HFFc6 (cell line): ENCODE results near the gene CDH8. TPM values are rescaled to one million over a fixed set of nuclear protein-coding genes. Genes with fewer than 3 reads are reported as not detected.

Experiments used
- DNase-seq: peaks from one replicate; pipeline ENCODE4 v3.0.0-alpha.2; 2018
- H3K27ac Mint-ChIP-seq: 2 replicates; pipeline ENCODE4 v1.8.0; 2020; ENCODE audit warnings: mild to moderate bottlenecking, mixed read lengths
- H3K27me3 Mint-ChIP-seq: 2 replicates; pipeline ENCODE4 v1.8.0; 2021; ENCODE audit warnings: mild to moderate bottlenecking, moderate library complexity, mixed read lengths; ENCODE audit not compliant: insufficient read depth
- H3K36me3 Mint-ChIP-seq: 2 replicates; pipeline ENCODE4 v1.8.0; 2021; ENCODE audit warnings: low read depth, mixed read lengths
- H3K4me1 Mint-ChIP-seq: 2 replicates; pipeline ENCODE4 v1.8.0; 2020; ENCODE audit warnings: low read depth, mixed read lengths
- H3K4me3 Mint-ChIP-seq: 2 replicates; pipeline ENCODE4 v1.8.0; 2020; ENCODE audit warnings: mild to moderate bottlenecking, moderate library complexity, mixed read lengths
- H3K9me3 Mint-ChIP-seq: 2 replicates; pipeline ENCODE4 v1.8.0; 2020; ENCODE audit warnings: mild to moderate bottlenecking, mixed read lengths
- long read RNA-seq: library from polyadenylated mRNA; unstranded; transcript quantifications from one replicate; pipeline ENCODE4 v2.0.0, GENCODE V29; 2019
- total RNA-seq, 6 experiments: library from RNA; stranded (reverse); fragmentation: NEBNext Ultra II Directional; extraction: Animal tissue kit (Norgen Biotek cat#: 25700); gene quantifications; 2 replicates in 1 of 6; 3 replicates in 5 of 6; pipeline ENCODE4 v1.2.3, GENCODE V29; 2021
- TF ChIP-seq, protein P1 (sequence below): fragments of 200-600 bp; sonication (generic); IDR thresholded peaks from 2 replicates; pipeline ENCODE4 v1.5.0; 2021; ENCODE audit warnings: antibody characterized with exemption, mild to moderate bottlenecking

Gene CDH8, protein sequence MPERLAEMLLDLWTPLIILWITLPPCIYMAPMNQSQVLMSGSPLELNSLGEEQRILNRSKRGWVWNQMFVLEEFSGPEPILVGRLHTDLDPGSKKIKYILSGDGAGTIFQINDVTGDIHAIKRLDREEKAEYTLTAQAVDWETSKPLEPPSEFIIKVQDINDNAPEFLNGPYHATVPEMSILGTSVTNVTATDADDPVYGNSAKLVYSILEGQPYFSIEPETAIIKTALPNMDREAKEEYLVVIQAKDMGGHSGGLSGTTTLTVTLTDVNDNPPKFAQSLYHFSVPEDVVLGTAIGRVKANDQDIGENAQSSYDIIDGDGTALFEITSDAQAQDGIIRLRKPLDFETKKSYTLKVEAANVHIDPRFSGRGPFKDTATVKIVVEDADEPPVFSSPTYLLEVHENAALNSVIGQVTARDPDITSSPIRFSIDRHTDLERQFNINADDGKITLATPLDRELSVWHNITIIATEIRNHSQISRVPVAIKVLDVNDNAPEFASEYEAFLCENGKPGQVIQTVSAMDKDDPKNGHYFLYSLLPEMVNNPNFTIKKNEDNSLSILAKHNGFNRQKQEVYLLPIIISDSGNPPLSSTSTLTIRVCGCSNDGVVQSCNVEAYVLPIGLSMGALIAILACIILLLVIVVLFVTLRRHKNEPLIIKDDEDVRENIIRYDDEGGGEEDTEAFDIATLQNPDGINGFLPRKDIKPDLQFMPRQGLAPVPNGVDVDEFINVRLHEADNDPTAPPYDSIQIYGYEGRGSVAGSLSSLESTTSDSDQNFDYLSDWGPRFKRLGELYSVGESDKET
- not detected for total RNA-seq
- long read RNA-seq = 0 reads

DNA sequence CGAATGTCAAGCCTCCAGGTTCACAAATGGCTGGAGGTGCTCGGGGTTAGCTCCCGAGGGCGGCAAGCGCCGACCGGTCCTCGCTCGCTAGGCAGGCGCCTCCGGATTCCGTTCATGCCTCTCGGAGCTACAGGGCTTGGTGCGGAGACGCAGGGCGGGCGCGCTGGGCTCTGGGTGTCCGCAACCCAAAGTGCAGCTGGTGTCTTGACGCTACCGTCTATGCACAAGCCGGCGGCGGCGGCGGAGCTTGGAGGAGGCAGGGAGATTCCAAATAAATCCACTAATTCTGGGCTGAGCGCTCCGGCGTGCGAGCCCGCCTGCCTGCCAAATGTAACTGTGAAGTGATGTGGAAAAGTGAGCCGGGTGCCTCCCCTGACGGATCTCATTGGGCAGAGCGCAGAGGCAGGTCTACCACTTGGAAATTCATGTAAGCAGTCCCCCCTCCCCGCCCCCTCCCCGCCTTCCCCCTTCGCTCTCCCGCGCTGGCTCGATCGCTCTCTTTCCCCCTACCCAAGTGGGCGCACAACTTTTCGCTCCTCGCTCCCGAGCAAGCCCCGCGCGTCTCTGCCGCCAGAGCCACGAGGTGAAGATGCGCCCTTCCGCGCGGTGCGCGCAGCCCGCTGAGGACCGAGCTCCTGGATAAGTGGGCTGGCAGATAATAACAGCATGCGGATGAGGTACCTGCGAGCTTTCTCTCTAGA, at the start of gene CDH8:
CDH8 (minus strand) TSS at position 338 of the 701 bp plus-strand sequence. CDS start 15,035 bp downstream, outside the sequence.
- Mint-ChIP-seq H3K27ac (no peak within 1 kb of the TSS), H3K4me1 (no peaks in the 10 kb centered on the region), H3K4me3 (no peak within 1 kb of the TSS), H3K27me3 (no peaks in the 10 kb centered on the region), H3K36me3 (peaks cover 7% of the 10 kb centered on the region; the same call in 1 of the 2 replicates), H3K9me3 (peaks cover 19% of the 10 kb centered on the region)
- TF ChIP-seq, protein P1, sequence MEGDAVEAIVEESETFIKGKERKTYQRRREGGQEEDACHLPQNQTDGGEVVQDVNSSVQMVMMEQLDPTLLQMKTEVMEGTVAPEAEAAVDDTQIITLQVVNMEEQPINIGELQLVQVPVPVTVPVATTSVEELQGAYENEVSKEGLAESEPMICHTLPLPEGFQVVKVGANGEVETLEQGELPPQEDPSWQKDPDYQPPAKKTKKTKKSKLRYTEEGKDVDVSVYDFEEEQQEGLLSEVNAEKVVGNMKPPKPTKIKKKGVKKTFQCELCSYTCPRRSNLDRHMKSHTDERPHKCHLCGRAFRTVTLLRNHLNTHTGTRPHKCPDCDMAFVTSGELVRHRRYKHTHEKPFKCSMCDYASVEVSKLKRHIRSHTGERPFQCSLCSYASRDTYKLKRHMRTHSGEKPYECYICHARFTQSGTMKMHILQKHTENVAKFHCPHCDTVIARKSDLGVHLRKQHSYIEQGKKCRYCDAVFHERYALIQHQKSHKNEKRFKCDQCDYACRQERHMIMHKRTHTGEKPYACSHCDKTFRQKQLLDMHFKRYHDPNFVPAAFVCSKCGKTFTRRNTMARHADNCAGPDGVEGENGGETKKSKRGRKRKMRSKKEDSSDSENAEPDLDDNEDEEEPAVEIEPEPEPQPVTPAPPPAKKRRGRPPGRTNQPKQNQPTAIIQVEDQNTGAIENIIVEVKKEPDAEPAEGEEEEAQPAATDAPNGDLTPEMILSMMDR = no peak
- DNase-seq = no peak

DNA sequence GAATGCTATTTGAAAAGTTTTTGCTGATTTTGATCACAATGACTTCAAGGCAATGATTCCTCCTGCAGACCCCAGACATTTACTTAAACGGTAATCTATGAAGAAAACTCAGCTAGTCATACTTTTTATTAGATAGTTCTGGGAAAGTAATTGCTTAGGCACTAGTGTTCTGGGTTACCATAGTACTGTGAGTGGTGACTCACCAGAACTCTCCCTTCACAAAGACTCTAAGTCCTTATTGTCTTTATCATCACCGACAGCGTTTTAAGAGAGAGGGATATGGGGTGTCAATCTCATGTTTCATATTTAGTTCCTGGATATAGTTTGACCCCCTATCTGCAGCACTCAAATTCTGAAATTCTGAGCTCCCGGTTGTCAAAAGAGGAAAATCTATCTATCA, 43.0 kb upstream of the CDH8 start:
- no peaks in the 10 kb centered on the region for H3K36me3 Mint-ChIP-seq
- no peaks in the 10 kb centered on the region for H3K4me1 Mint-ChIP-seq
- H3K9me3 Mint-ChIP-seq = peaks cover 50% of the 10 kb centered on the region
- DNase-seq = no peak
- H3K27me3 Mint-ChIP-seq = peaks cover 1% of the 10 kb centered on the region
- H3K4me3 Mint-ChIP-seq = no peak overlapping the region
- TF ChIP-seq, protein P1 = no peak
- H3K27ac Mint-ChIP-seq = no peak overlapping the region

DNA sequence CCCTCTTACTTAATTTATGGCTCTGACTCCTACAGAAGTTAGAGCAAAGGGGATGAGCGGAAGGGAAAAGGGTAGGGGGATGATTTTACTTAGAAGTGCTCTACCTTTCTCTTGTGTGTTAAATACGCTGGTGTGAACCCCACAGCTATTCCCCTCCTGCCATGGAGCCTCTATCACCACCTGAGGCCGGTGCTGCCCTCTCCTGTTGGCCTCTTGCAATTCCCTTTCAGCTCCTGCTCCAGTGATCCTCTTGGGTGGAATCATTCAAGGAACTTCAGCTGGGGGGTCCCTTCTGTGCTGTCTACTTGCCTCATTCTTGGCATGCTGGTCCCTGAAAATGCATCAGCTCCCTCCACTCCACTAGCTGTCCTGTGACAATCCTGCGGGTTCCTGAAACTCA, 41.8 kb upstream of the CDH8 start:
- Mint-ChIP-seq H3K4me3 (no peak overlapping the region), H3K4me1 (no peaks in the 10 kb centered on the region), H3K36me3 (no peaks in the 10 kb centered on the region), H3K9me3 (peaks cover 55% of the 10 kb centered on the region), H3K27me3 (peaks cover 1% of the 10 kb centered on the region), H3K27ac (no peak overlapping the region)
- TF ChIP-seq, protein P1 = no peak
- DNase-seq = no peak

DNA sequence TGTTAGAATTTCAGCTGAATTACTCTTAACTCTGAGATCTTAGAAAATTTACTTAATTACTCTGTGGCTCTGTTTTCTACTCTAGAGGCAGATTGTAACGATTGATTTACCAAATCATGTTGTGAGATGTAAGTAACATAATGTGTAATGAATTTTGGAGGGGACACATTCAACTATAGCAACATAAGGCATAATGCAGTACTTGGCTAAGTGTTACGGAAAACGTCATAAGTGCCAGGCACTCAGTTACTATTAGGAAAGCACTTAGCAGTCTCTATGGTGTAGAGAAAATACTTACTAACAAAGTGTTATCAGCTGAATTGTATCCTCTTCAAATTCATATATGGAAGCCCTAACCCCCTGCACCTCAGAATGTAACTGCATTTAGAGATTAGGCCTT, 40.6 kb upstream of the CDH8 start:
- TF ChIP-seq, protein P1 = no peak
- Mint-ChIP-seq H3K4me3 (no peak overlapping the region), H3K27me3 (peaks cover 3% of the 10 kb centered on the region), H3K4me1 (no peaks in the 10 kb centered on the region), H3K9me3 (peaks cover 57% of the 10 kb centered on the region), H3K36me3 (no peaks in the 10 kb centered on the region), H3K27ac (no peak overlapping the region)
- no peak for DNase-seq

DNA sequence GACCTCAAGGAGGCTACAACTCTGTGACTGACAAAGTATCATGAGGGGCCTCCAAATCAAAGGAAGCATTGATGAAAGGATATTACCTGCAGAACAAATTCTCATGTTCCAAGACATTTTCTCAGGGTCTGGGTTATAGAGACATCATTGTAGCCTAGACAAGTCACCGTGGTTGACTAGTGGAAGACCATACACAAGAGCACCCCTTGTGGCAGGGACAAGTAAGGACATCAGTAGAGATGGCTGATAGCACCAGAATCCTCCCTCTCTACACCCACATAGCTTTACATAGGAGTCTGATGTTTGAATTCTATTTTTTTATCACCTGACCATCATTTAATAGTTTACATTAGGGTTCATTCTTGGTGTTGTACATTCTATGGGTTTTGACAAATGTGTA, 32.5 kb upstream of the CDH8 start:
- no peak overlapping the region for H3K27ac Mint-ChIP-seq
- no peaks in the 10 kb centered on the region for H3K36me3 Mint-ChIP-seq
- TF ChIP-seq, protein P1 = no peak; the same call in 1 of the 2 replicates
- no peak for DNase-seq
- H3K4me1 Mint-ChIP-seq = no peaks in the 10 kb centered on the region
- peaks cover 45% of the 10 kb centered on the region for H3K9me3 Mint-ChIP-seq
- H3K27me3 Mint-ChIP-seq = peaks cover 2% of the 10 kb centered on the region; the same call in 1 of the 2 replicates
- H3K4me3 Mint-ChIP-seq = no peak overlapping the region
